Measurements from ENCODE around the gene UTS2. TPM values are rescaled to one million over a fixed set of nuclear protein-coding genes. Genes with fewer than 3 reads are reported as not detected.

The UTS2 gene
- total RNA-seq, 1 experiment from 2014 or later = not detected

GRCh38 chr1:7847599-7847998 is 5.3 kb downstream of the UTS2 start:
- TF ChIP-seq CTCF (IDR thresholded peaks at IDR 0.05; ENCODE audit: unreplicated experiment) = no peak
- DNase-seq (ENCODE audit: unreplicated experiment) = peak; percentile 58
- intact Hi-C loops (cut with micrococcal nuclease) = no loop called here
- H3K27me3 Mint-ChIP-seq (ENCODE audit: insufficient read depth, unreplicated experiment) = no peaks in the 10 kb centered on the region
- H3K4me1 Mint-ChIP-seq (ENCODE audit: insufficient read depth, unreplicated experiment) = no peaks in the 10 kb centered on the region
- no peak overlapping the region for H3K4me3 Mint-ChIP-seq (ENCODE audit: unreplicated experiment)
- no TSS peak for BruUV-seq (replicated peaks)
- POLR2A ChIA-PET = no interaction called here
- no peaks in the 10 kb centered on the region for H3K9me3 Mint-ChIP-seq (ENCODE audit: unreplicated experiment)
- H3K36me3 Mint-ChIP-seq (ENCODE audit: insufficient read depth, unreplicated experiment) = no peaks in the 10 kb centered on the region
- CTCF ChIA-PET = interaction anchor here (0.7 kb wide), 1 partner anchor 179 kb away, joined by 4 read pairs; no protein-coding TSS in a partner anchor
- H3K27ac Mint-ChIP-seq (ENCODE audit: low read depth, unreplicated experiment) = no peak overlapping the region

GRCh38 chr1:7846656-7847055 is 6.2 kb downstream of the UTS2 start:
- no peaks in the 10 kb centered on the region for H3K36me3 Mint-ChIP-seq (ENCODE audit: insufficient read depth, unreplicated experiment)
- ChIA-PET POLR2A (interaction anchor here (1.1 kb wide), 1 partner anchor 35 kb away, joined by 3 read pairs; no protein-coding TSS in a partner anchor), CTCF (interaction anchor here (0.7 kb wide), 1 partner anchor 178 kb away, joined by 4 read pairs; no protein-coding TSS in a partner anchor)

GRCh38 chr1:7845761-7846160 is 7.1 kb downstream of the UTS2 start:
- no peak for TF ChIP-seq CTCF (IDR thresholded peaks at IDR 0.05; ENCODE audit: unreplicated experiment)
- Mint-ChIP-seq H3K36me3 (ENCODE audit: insufficient read depth, unreplicated experiment) (no peaks in the 10 kb centered on the region), H3K27me3 (ENCODE audit: insufficient read depth, unreplicated experiment) (no peaks in the 10 kb centered on the region), H3K27ac (ENCODE audit: low read depth, unreplicated experiment) (no peak overlapping the region), H3K4me1 (ENCODE audit: insufficient read depth, unreplicated experiment) (no peaks in the 10 kb centered on the region), H3K4me3 (ENCODE audit: unreplicated experiment) (no peak overlapping the region), H3K9me3 (ENCODE audit: unreplicated experiment) (no peaks in the 10 kb centered on the region)
- POLR2A ChIA-PET = interaction anchor here (1.1 kb wide), 1 partner anchor 34 kb away, joined by 3 read pairs; no protein-coding TSS in a partner anchor
- no TSS peak for BruUV-seq (replicated peaks)
- DNase-seq (ENCODE audit: unreplicated experiment) = no peak
- intact Hi-C loops (cut with micrococcal nuclease) = no loop called here
- CTCF ChIA-PET = interaction anchor here (0.6 to 1.3 kb wide), 2 partner anchors 38 to 621 kb away, joined by 3 to 4 read pairs; no protein-coding TSS in a partner anchor

More at GRCh38 chr1:7846656-7847055, 6.2 kb downstream of the UTS2 start:
- BruUV-seq (replicated peaks) = no TSS peak
- Mint-ChIP-seq H3K9me3 (ENCODE audit: unreplicated experiment) (no peaks in the 10 kb centered on the region), H3K27me3 (ENCODE audit: insufficient read depth, unreplicated experiment) (no peaks in the 10 kb centered on the region), H3K27ac (ENCODE audit: low read depth, unreplicated experiment) (no peak overlapping the region), H3K4me3 (ENCODE audit: unreplicated experiment) (no peak overlapping the region), H3K4me1 (ENCODE audit: insufficient read depth, unreplicated experiment) (no peaks in the 10 kb centered on the region)
- DNase-seq (ENCODE audit: unreplicated experiment) = no peak
- intact Hi-C loops (cut with micrococcal nuclease) = no loop called here
- no peak for TF ChIP-seq CTCF (IDR thresholded peaks at IDR 0.05; ENCODE audit: unreplicated experiment)

- BruUV-seq (replicated peaks) = no TSS peak
- intact Hi-C loops (cut with micrococcal nuclease) = no loop called here
- no peaks in the 10 kb centered on the region for H3K27me3 Mint-ChIP-seq (ENCODE audit: insufficient read depth, unreplicated experiment)
These were observed 10.3 kb downstream of the UTS2 start for GRCh38 chr1:7842517-7842916.

More at GRCh38 chr1:7842517-7842916, 10.3 kb downstream of the UTS2 start:
- Mint-ChIP-seq H3K27ac (ENCODE audit: low read depth, unreplicated experiment) (no peak overlapping the region), H3K4me3 (ENCODE audit: unreplicated experiment) (no peak overlapping the region), H3K4me1 (ENCODE audit: insufficient read depth, unreplicated experiment) (no peaks in the 10 kb centered on the region), H3K9me3 (ENCODE audit: unreplicated experiment) (peaks cover 9% of the 10 kb centered on the region), H3K36me3 (ENCODE audit: insufficient read depth, unreplicated experiment) (no peaks in the 10 kb centered on the region)
- DNase-seq (ENCODE audit: unreplicated experiment) = no peak
- CTCF ChIA-PET = interaction anchor here (0.9 kb wide), 1 partner anchor 100 kb away, joined by 3 read pairs; no protein-coding TSS in a partner anchor
- TF ChIP-seq CTCF (IDR thresholded peaks at IDR 0.05; ENCODE audit: unreplicated experiment) = no peak
- POLR2A ChIA-PET = no interaction called here
